GM12891 (cell line): ENCODE results near the gene DCTN5.

Source experiments
- PAX5 ChIP-seq: IDR thresholded peaks from 2 replicates; pipeline ENCODE4 v1.6.1; 2011; ENCODE audit warnings: low read length, moderate library complexity, mild to moderate bottlenecking; ENCODE audit not compliant: insufficient read depth, severe bottlenecking
- POLR2A ChIP-seq: IDR thresholded peaks from 2 replicates; pipeline ENCODE4 v1.6.1; 2011; ENCODE audit warnings: low read depth, low read length, control low read depth
- POLR2AphosphoS5 ChIP-seq: IDR thresholded peaks from 2 replicates; pipeline ENCODE4 v1.6.1; 2011; ENCODE audit warnings: low read depth, low read length, control low read depth
- POU2F2 ChIP-seq: IDR thresholded peaks from 2 replicates; pipeline ENCODE4 v1.6.1; 2011; ENCODE audit warnings: low read depth, mild to moderate bottlenecking, control low read depth, low read length, moderate library complexity
- SPI1 ChIP-seq: IDR thresholded peaks from 2 replicates; pipeline ENCODE4 v1.6.1; 2011; ENCODE audit warnings: low read depth, low read length, control low read depth
- TAF1 ChIP-seq: IDR thresholded peaks from 2 replicates; pipeline ENCODE4 v1.6.1; 2011; ENCODE audit warnings: low read depth, low read length, control low read depth

DNA sequence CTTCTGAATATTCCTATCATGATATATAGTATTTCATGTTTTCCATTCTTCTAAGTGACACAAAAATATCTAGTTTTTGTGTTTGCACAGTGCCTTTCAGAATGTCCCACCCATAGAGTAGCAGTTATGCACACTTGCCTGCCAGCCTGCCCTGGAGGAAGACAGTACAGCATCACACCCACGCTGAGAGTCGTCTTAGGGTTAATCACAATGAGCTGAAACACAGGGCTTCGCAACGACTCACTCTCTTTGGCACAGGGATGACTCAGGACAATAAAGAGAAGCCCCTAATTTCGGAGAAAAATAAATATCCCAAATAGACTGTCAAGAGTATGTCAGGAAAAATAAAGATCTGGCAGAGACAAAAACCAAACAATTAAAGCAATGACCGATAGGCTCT lies 33.5 kb upstream of the DCTN5 start:
- TF ChIP-seq POLR2A (no peak), POLR2AphosphoS5 (no peak), SPI1 (no peak), TAF1 (no peak), PAX5 (no peak), POU2F2 (no peak)
